AG09309 (cell line): Measurements from ENCODE around the gene GRHL1.
A peak's percentile ranks its signal among the peaks of the same experiment; 100 is the strongest.

ENCODE experiments used
- DNase-seq: peaks from one replicate; pipeline ENCODE4 v3.0.0-alpha.2; 2010; ENCODE audit warnings: low read depth
- H3K4me3 ChIP-seq: 2 replicates; pipeline ENCODE4 v1.5.1; 2011; ENCODE audit warnings: mild to moderate bottlenecking, low read depth, low read length, moderate library complexity; ENCODE audit not compliant: control insufficient read depth
- TF ChIP-seq, protein P1 (sequence below): IDR thresholded peaks from 2 replicates; pipeline ENCODE4 v1.5.1; 2011; ENCODE audit warnings: mild to moderate bottlenecking, low read depth, low read length, inconsistent platforms; ENCODE audit not compliant: insufficient read depth, control insufficient read depth; ENCODE audit errors: missing control alignments

Gene GRHL1

DNA sequence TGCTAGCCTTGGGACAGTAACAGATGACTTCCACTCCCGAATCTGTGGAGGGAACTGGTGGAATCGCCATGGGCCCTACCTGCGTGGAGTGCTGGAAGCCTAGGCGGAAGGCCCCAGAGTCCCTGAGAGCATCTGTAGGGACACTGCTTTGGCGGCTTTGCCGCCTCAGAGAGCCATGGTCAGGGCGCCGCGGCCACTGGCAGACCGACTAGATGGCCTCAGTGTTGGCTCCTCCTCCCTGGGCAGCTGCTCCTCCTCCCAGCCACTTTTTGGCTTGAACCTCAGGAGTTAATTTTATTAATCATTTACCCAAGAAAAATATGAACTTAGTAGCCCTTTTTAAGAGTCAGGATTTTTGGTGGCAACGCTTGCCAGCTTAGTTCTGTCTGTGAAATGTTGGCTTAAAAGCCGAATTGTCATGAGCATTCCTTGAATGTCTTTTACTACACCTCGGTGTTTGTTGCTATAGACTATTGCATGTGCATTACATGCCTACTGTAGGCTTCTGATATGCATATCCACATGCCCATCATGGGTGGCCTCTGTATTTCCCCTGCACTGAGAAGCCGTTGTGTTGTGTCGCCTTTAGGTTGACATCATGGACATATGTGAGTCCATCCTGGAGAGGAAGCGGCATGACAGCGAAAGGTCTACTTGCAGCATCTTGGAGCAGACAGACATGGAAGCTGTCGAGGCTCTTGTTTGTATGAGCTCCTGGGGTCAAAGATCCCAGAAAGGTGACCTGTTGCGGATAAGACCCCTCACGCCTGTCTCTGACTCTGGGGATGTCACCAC, 94.3 kb downstream of the GRHL1 start:
- no peak overlapping the region for H3K4me3 ChIP-seq
- TF ChIP-seq, protein P1, sequence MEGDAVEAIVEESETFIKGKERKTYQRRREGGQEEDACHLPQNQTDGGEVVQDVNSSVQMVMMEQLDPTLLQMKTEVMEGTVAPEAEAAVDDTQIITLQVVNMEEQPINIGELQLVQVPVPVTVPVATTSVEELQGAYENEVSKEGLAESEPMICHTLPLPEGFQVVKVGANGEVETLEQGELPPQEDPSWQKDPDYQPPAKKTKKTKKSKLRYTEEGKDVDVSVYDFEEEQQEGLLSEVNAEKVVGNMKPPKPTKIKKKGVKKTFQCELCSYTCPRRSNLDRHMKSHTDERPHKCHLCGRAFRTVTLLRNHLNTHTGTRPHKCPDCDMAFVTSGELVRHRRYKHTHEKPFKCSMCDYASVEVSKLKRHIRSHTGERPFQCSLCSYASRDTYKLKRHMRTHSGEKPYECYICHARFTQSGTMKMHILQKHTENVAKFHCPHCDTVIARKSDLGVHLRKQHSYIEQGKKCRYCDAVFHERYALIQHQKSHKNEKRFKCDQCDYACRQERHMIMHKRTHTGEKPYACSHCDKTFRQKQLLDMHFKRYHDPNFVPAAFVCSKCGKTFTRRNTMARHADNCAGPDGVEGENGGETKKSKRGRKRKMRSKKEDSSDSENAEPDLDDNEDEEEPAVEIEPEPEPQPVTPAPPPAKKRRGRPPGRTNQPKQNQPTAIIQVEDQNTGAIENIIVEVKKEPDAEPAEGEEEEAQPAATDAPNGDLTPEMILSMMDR: no peak
- DNase-seq: no peak

DNA sequence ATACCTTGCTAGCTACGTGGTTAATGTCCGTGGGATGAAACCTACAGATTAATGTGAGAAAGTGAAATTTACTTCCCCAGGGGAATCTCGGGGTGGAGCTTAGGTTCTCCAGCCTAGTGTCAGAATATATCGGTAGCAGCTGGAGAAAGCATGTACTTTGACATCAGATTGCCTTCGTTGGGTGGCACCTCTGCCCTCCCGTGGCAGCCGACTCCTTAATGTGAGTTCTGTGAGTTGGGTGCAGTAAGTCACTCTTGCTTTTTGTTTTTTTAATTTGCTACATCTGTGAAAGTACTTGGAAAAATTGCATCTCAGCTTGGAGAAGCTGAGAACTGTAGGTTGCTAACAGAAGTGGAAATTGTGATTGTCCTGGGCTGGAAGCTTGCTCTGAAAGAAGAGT, 95.4 kb downstream of the GRHL1 start:
- no peak for DNase-seq
- H3K4me3 ChIP-seq: no peak overlapping the region
- TF ChIP-seq, protein P1: no peak

DNA sequence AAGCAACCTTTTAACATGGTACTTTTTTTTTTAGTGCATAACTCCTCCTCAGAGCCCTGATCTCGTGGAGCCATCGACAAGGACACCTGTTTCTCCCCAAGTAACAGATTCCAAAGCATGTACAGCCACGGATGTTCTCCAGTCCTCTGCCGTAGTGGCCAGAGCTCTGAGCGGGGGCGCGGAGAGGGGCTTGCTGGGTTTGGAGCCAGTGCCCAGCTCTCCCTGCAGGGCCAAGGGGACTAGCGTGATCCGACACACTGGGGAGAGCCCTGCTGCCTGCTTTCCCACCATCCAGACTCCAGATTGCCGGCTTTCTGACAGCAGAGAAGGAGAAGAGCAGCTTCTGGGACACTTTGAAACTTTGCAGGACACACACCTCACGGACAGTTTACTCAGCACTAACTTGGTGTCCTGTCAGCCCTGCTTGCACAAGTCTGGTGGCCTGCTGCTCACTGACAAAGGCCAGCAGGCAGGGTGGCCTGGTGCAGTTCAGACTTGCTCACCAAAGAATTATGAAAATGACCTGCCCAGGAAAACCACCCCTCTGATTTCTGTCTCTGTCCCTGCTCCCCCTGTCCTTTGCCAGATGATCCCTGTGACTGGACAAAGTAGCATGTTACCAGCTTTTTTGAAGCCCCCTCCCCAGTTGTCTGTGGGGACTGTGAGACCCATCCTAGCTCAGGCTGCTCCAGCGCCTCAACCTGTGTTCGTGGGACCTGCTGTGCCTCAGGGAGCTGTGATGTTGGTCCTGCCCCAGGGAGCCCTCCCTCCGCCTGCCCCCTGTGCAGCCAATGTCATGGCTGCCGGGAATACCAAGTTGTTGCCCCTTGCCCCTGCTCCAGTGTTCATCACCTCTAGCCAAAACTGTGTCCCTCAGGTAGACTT, 96.4 kb downstream of the GRHL1 start:
- DNase-seq: no peak
- TF ChIP-seq, protein P1: no peak
- H3K4me3 ChIP-seq: no peak overlapping the region

DNA sequence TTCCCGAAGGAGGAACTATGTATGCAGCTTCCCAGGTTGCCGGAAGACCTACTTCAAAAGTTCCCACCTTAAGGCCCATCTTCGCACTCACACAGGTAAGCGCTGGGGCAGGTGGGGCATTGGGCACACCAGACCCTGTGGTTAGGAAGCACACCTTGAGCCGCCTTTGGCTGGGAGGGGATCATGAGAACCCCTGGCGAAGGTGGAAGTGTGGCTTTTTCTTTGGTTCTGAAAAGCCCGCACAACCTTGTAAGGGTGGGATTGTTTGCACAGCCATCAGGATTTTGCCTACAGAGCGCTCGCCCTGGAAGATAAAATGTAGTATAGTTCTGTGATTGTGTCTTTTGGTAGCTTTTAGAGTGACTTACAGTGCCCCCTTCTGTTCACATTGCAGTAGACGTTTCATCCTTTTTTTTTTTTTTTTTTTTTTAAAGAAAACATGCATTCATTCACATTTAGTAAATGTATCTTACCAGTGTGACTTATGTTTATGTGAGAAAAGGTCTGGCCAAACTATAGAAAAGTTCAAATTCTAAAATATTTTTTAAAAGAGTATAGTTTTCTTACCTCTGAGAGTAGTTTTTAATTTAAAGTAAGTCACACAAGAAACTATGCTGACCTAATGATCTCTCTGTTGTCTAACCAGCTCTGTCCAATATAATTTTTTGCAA, 97.1 kb downstream of the GRHL1 start:
- peak; percentile 27 for DNase-seq
- no peak overlapping the region for H3K4me3 ChIP-seq
- TF ChIP-seq, protein P1: peak; percentile 59
